Mucosa of stomach (tissue), 1 donor: ENCODE results near the gene CXorf38.

ENCODE experiments used
- H3K27me3 ChIP-seq: one replicate; pipeline ENCODE4 v1.7.0; 2013; ENCODE audit warnings: mild to moderate bottlenecking, low read length; ENCODE audit not compliant: control insufficient read depth, insufficient read depth
- H3K36me3 ChIP-seq: one replicate; pipeline ENCODE4 v1.7.0; 2013; ENCODE audit warnings: low read length; ENCODE audit not compliant: control insufficient read depth, insufficient read depth
- H3K4me1 ChIP-seq: one replicate; pipeline ENCODE4 v1.7.0; 2013; ENCODE audit warnings: mild to moderate bottlenecking, low read length; ENCODE audit not compliant: control insufficient read depth, insufficient read depth
- H3K4me3 ChIP-seq: one replicate; pipeline ENCODE4 v1.7.0; 2013; ENCODE audit warnings: low read length
- H3K9ac ChIP-seq: one replicate; pipeline ENCODE4 v1.7.0; 2013; ENCODE audit warnings: mild to moderate bottlenecking, low read length, moderate library complexity
- H3K9me3 ChIP-seq: one replicate; pipeline ENCODE4 v1.7.0; 2013; ENCODE audit warnings: mild to moderate bottlenecking, low read length, moderate library complexity; ENCODE audit not compliant: control insufficient read depth
- donor health status: Pancreatic carcinoma.

CXorf38 gene

DNA sequence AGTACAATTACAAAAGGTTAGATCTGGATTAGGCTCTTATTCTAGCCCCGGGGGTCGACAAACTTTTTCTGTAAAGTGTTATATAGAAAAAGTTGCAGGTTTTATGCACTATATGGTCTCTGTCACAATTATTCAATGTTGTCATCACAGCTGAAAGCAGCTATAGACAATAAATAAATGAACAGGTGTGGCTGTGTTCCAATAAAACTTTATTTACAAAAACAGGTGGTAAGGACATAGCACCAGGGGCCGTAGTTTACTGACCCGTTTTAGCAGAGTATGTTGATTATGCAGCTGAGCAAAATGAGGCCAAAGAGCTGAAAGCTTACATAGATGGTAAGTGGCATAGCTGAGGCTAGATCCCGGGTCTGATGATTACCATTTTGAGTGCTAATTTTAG is 13.0 kb upstream of the CXorf38 start:
- Histone ChIP-seq H3K27me3 (no peaks in the 10 kb centered on the region), H3K9ac (no peak overlapping the region), H3K9me3 (no peaks in the 10 kb centered on the region), H3K4me1 (no peaks in the 10 kb centered on the region), H3K4me3 (no peak overlapping the region), H3K36me3 (no peaks in the 10 kb centered on the region)

DNA sequence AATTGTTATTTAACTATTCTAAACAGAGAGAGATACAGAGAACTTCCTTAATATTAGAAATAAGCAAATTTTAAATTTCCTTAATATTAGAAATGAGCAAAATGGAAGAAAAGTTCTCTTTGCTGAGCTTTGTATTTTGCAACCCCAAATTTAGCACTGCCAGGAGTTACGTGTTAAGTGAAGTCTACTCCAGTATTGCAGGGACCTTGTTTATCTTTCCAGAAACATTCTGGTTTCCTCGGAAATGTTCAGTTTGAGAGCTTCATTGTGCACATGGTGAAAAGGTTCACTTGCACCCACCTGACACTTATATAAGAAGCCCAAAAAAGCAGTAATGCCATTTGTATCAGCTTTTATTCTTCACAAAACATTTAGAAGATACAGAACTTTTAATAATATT is 6.2 kb upstream of the CXorf38 start:
- H3K9ac ChIP-seq, result no peak overlapping the region
- no peaks in the 10 kb centered on the region for H3K27me3 ChIP-seq
- H3K4me1 ChIP-seq, result no peaks in the 10 kb centered on the region
- H3K36me3 ChIP-seq, result no peaks in the 10 kb centered on the region
- no peaks in the 10 kb centered on the region for H3K9me3 ChIP-seq
- no peak overlapping the region for H3K4me3 ChIP-seq

DNA sequence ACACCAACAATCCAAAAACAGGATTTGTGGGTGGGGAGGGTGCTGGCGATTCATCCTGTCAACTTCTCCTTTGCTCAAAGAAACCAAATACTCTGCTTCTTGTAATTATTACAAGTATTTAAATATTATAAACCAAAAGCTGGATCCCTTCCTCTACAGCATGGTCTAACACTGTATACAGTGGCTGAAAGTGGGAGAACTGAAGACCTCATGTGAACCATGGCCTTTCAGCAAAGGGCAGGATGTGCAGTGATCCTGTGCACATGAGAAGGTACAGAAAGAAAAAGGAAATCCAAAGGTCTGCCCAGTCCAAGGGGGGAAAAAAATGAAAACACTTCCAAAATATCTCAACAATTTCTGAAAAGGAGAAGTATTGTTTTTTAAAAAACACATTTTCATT is 5.3 kb upstream of the CXorf38 start:
- Histone ChIP-seq H3K4me1 (peaks cover 4% of the 10 kb centered on the region), H3K27me3 (no peaks in the 10 kb centered on the region), H3K36me3 (no peaks in the 10 kb centered on the region), H3K4me3 (no peak overlapping the region), H3K9me3 (no peaks in the 10 kb centered on the region), H3K9ac (no peak overlapping the region)

DNA sequence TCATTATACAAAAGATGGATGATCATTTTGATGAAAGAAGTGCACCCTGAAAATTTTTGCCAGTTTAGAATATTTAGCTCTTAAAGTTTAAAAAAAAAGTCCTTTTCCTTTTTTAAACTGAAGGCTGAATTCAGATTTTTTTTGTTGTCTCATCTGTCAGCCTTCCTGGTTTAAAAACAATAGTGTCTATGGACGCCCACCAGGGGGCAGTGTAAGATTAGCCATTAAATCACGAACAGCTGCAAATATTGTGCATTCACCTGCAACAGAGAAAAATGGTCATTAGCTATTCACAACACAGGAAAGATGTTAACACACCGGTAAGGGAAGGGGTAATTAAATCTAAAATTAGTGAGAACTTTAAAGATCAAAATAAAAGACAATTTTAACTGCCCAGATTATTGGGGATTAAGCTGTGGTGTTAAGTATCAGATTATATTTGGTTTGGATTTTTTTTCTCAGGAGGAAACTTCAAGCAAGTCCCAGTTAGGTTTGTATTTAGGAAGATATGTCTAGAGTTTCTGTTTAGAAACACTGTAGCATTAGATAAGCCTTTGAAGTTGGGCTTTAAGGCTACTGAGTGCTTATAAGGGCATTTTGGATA is 4.4 kb upstream of the CXorf38 start:
- H3K36me3 ChIP-seq, result no peaks in the 10 kb centered on the region
- H3K9ac ChIP-seq, result no peak overlapping the region
- H3K27me3 ChIP-seq, result no peaks in the 10 kb centered on the region
- no peaks in the 10 kb centered on the region for H3K9me3 ChIP-seq
- no peak overlapping the region for H3K4me3 ChIP-seq
- H3K4me1 ChIP-seq, result peaks cover 4% of the 10 kb centered on the region

DNA sequence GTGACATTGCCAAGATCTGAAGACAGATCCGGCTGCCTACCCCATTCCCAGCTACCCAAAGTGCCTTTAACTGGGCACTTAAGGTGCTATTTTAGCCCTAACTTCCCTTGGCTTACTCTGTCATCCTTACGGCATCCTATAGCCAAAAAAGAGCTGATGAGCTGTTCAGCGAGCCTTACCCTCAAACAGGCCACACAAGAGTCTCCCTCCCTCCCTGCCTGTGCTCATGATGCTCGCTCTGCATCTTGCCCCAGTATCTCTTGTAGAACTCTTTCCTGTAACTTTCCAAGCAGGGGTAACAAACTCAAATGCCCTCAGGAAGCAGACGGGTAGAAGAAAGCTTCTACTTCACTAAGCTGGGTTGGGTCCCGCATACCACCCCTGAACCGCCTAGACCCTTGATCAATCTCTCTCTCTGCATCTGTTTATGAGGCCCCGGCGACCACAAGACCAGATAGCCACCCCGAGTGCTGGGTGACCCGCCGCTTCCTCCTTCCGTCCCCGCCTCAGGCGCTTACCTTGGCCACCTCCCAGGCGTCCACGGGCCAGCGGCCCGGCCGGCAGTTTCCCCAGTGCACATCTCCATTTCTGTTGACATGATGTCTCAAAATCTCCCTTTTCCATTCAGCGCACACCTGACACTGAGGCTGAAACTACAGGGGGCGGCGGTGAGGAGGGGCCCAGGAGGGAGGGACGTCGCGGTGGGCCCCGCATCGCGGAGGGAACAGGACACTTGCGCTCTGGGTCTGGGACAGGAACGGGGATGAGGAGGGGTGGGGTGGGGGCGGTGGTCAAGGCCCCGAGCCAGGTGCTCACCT is 663 bp downstream of the CXorf38 start:
- Histone ChIP-seq H3K9ac (peak overlapping the region; percentile 67), H3K9me3 (no peaks in the 10 kb centered on the region), H3K4me3 (peak overlapping the region; percentile 56), H3K4me1 (peaks cover 4% of the 10 kb centered on the region), H3K27me3 (no peaks in the 10 kb centered on the region), H3K36me3 (no peaks in the 10 kb centered on the region)

DNA sequence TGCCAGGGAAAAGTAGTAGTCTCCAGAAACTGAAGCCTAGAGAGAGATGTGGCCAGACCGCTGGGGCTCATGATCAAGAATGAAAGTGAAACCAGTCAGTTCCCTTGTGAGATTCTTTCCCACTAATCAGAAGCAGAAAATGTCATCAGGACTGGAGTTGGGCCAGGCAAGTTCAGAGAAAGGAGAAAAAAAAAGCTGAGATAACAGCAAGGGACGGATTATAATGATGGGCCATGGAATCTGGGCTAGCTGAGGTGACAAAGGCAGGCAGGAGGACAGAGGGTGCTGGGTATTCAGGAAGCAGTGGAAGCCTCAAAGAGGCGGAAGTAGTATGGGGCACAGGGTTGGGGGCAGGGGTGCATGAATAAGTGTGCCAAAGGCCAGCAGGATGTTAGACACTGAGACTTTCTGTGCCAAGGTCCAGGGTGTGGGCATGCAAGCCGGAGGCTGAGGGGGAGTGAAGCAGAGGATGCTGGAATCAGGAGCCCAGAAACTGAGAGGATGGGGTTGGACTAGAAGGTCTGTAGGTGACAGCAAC is 2.5 kb downstream of the CXorf38 start:
- Histone ChIP-seq H3K36me3 (no peaks in the 10 kb centered on the region), H3K9me3 (no peaks in the 10 kb centered on the region), H3K4me1 (peaks cover 4% of the 10 kb centered on the region), H3K27me3 (no peaks in the 10 kb centered on the region), H3K4me3 (peak overlapping the region; percentile 16), H3K9ac (peak overlapping the region; percentile 54)

DNA sequence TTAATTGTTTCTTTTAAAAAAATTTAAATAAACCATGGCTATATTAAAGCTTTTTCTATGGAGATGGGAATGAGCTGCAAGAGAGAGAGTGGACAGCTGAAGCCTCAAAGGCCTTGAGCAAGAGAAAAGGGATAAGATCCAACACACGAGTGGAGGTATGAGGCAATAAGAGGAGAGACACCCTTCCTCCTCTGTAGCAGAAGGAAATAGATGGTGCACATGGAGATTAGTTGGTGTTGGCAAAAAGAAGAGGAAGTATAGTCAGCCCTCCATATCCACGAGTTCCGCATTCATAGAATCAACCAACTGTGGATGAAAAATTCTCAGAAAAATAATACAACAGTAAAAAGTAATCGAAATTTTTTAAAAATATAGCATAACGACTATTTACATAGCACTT is 3.2 kb downstream of the CXorf38 start:
- no peaks in the 10 kb centered on the region for H3K9me3 ChIP-seq
- H3K27me3 ChIP-seq, result no peaks in the 10 kb centered on the region
- no peaks in the 10 kb centered on the region for H3K36me3 ChIP-seq
- no peak overlapping the region for H3K4me3 ChIP-seq
- H3K9ac ChIP-seq, result peak overlapping the region; percentile 54
- peaks cover 4% of the 10 kb centered on the region for H3K4me1 ChIP-seq

DNA sequence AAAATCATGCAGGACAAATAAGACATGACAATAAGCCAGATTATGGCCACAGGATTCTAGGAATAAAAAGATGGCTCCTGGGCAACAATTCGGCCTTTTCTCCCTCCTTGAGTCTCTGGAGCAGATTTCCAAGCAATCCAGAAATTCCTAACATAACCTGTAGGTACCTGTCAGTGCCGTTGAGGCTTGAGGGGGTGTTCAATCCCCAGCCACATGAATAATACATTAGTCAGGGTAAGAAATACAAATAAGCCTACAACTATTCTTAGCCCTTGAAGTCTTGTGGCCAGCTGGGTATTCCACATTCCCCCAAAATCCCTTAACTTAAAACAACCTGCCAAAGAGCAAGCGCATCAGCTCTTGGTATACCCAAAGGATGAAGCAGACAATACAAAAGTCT is 9.7 kb downstream of the CXorf38 start:
- no peaks in the 10 kb centered on the region for H3K36me3 ChIP-seq

DNA sequence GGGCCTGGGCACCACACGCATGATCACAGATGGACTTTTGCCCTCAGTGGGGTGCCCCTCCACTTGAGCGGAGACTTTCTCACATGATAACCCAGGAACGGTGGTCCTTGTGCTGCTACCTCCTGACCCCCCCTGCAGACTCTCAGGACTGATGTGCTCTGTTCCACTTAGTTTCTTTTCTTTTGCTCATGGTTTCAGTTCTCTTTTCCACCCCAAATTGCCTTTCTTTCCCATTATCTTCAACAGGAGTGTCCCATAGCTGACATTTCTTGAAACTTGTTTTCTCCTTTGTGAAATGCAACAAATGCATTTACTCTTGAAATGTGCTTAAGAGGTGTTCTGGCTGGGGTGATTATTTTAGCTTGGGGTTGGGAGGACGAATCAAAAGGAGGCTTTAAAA is 15.2 kb downstream of the CXorf38 start:
- Histone ChIP-seq H3K9me3 (no peaks in the 10 kb centered on the region), H3K4me3 (no peak overlapping the region), H3K27me3 (no peaks in the 10 kb centered on the region), H3K36me3 (no peaks in the 10 kb centered on the region), H3K9ac (no peak overlapping the region), H3K4me1 (no peaks in the 10 kb centered on the region)

More for the DNA sequence above, 9.7 kb downstream of the CXorf38 start:
- Histone ChIP-seq H3K4me3 (no peak overlapping the region), H3K27me3 (no peaks in the 10 kb centered on the region), H3K9me3 (no peaks in the 10 kb centered on the region), H3K9ac (no peak overlapping the region), H3K4me1 (no peaks in the 10 kb centered on the region)

DNA sequence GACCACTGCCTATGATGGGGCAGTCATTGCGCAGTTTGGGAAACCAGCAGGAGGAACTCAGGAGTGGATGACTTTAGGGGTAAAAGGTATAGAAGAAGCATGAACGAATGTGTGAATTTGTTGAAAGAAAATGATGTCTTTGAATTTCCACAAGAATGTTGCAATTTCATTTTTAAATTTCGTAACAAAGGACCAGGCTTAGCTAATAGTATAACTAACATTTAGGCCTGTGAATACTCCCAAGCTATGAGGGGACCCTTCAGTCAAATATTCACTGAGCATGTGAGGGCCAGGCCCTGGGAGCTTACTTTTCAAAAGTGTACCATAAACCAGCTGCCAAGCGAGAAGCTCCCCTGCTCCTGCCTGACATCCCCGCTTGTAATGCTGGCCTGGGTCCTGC is 18.9 kb downstream of the CXorf38 start:
- Histone ChIP-seq H3K27me3 (no peaks in the 10 kb centered on the region), H3K9me3 (no peaks in the 10 kb centered on the region), H3K9ac (no peak overlapping the region), H3K36me3 (no peaks in the 10 kb centered on the region), H3K4me1 (no peaks in the 10 kb centered on the region), H3K4me3 (no peak overlapping the region)

DNA sequence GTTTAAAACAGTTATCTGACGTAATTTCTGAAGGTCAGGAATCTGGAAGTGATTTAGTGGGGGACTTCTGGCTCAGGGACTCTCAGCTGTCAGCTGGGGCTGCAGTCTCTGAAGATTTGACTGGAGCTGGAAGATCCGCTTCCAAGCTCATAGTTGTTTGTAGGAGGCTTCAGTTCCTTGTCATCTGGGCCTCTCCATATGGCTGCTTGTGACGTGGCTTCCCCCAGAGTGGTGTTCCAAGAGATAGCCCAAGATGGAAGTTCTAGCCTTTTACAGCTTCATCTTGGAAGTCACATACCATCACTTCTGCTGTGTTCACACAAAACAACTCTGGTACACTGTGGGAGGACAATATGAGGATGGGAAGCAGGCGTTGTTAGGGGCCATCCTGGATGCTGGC is 22.1 kb downstream of the CXorf38 start:
- Histone ChIP-seq H3K36me3 (no peaks in the 10 kb centered on the region), H3K9ac (no peak overlapping the region), H3K27me3 (no peaks in the 10 kb centered on the region), H3K4me1 (no peaks in the 10 kb centered on the region), H3K9me3 (no peaks in the 10 kb centered on the region), H3K4me3 (no peak overlapping the region)

DNA sequence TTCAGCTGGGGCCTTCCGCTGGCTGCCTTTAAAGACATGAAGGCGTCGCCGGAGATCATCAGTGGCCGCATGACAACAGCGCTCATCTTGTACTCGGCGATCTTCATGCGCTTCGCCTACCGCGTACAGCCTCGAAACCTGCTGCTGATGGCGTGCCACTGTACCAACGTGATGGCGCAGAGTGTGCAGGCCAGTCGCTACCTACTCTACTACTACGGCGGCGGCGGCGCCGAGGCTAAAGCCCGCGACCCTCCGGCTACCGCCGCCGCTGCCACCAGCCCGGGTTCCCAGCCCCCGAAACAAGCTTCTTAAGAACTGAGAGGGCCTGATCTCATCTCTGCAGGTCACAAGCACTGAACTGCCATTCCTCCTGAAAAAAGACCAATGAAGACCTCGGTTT is 23.7 kb downstream of the CXorf38 start:
- H3K27me3 ChIP-seq, result no peaks in the 10 kb centered on the region
- no peaks in the 10 kb centered on the region for H3K4me1 ChIP-seq
- no peaks in the 10 kb centered on the region for H3K36me3 ChIP-seq
- no peak overlapping the region for H3K9ac ChIP-seq
- H3K4me3 ChIP-seq, result no peak overlapping the region
- H3K9me3 ChIP-seq, result no peaks in the 10 kb centered on the region
